HG03442 (cell line): ENCODE data around the gene U2AF2.
"Not testable (repeated sequence)": the region's sequence is repeated elsewhere in the genome, so short reads cannot be mapped to it uniquely, and the experiment has no call there.

Source experiments
- ATAC-seq: cut with Tn5 transposase; IDR thresholded peaks from one replicate; pipeline ENCODE4 v1.9.1; 2021; ENCODE audit warnings: mild to moderate bottlenecking, moderate library complexity; ENCODE audit not compliant: unreplicated experiment

U2AF2 gene

DNA sequence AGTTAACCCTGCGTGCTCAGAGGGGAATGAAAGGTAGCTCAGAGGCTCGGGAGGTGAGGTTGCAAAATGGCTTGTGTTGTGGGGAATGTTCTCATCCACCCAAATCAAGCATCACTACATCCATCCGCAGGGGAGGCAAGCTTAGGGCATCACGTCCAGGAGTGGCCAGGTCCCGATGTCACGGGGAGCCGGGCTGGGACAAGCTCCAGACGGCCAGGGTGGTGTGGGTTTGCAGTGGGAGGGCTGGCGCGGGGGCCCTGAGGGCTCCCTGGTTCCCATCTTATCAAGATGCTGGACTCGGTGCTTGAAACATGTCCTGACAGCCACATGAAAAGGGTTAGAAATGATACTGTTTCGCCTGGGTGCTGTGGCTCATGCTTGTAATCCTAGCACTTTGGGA, 46.0 kb downstream of the U2AF2 start:
- no peak for ATAC-seq

- ATAC-seq, result no peak
These were observed 47.3 kb downstream of the U2AF2 start for GRCh38 chr19:55702131-55702627.

DNA sequence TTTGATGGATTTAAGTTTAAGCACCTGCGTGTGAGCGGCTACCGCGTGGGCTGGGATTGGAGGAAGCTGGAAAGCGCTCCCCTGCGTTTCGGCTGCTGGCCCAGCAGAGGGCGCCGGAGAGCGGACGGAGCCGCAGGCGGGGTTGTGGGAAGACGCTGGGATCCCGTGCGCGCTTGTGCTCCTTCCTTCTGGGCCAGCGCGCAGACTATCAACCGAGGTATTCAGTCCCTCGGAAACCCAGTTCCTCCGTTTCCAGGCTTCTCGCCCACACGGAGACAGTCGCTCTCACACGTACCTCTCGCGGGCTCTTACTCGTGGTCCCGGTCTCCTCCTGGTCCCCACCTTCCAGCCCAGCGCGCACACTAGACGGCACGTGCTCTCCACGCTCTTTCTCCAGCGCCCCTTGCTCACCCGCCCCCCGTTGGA, 49.0 kb downstream of the U2AF2 start:
- no peak for ATAC-seq

DNA sequence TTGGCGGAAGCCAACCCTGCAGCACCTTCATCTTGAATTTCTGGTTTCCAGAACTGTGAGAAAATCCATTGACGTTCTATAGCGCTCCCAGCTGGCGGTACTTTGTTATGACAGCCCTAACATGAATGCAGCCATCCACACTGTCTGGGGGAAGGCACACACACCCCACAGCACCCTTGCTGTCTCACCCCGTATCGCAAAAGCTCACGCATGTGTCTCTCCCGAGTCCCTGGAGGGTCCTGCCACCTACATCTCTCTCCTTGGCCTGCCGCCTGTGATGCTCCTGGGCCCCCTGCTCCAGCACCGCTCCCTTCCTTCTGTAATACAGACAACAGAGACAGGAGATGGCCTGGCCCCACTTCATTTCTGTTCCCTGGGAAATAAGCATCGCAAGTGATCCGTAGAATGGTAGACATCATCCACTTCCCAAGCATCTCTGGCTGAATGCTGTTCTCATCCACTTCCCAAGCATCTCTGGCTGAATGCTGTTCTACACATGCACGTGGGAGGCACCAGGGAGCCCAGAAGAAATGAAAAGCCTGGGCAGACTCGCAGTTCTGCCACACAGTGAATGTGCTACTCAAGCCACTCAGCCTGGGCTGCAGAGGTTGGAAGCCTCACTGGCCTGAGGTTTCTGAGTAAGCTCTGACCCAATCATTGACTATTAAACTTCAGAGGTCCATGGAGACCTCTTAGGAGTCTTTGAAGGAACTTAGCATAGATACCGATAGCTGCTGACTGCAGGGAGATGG, 49.8 kb downstream of the U2AF2 start:
- no peak for ATAC-seq

DNA sequence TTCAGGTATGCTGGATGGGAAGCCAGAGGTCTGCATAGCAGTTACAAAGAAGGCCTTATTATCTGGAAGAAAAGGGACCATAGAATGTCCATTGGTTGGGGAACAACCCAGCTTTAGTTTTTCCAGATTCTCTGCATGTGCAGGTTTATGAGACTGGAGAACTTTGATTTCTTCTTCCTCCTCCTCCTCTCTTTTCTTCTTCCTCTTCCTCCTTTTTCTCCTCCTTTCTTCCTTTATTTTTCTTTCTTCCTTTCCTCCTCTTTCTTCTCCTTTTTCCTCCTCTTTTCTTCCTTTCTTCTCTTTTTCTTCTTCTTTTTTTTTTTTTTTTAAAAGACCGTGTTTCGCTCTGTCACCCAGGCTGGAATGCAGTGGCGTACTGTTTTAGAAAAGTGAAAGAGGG, 51.1 kb downstream of the U2AF2 start:
- no peak for ATAC-seq

GRCh38 chr19:55711719-55712118, 56.9 kb downstream of the U2AF2 start:
- ATAC-seq, result no peak

DNA sequence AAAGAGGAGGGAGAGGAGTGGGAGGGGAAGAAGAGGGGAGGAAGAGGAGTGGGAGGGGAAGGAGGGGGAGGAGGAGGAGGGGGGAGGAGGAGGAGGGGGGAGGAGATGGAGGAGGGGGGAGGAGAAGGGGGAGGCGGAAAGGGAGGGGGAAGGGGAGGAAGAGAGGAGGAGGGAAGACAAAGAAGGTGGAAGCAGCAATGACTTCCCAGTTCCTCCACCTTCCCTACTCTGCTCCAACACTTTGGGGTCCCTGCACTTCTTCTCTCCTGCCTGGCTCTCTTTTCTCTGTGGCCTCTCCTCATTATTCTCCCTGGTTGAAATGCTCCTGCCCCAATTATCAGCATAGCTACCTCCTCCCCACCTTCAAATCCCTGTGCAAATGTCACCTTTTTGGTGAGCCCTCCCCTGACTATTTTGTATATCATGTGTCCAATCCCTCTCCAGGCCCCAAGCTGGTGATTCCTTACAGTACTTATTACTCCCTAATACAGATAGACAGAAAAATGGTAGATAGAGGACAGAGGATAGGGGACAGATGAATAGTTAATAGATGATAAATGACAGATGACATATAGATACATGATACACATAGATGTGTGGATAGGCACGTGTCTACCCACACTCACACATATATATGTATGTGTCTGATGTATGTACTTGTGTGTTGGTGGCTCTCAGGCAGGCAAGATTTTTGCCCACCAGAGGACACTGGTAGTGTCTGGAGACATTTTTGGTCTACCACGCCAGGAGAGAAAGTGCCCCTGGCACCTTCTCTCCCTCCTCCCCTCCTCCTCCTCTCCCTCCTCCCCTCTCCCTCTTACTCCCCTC, 58.2 kb downstream of the U2AF2 start:
- ATAC-seq, result no peak

- no peak for ATAC-seq
These were observed 61.7 kb downstream of the U2AF2 start for GRCh38 chr19:55716531-55716930.

- ATAC-seq, result no peak
These were observed 62.4 kb downstream of the U2AF2 start for GRCh38 chr19:55717251-55717650.

DNA sequence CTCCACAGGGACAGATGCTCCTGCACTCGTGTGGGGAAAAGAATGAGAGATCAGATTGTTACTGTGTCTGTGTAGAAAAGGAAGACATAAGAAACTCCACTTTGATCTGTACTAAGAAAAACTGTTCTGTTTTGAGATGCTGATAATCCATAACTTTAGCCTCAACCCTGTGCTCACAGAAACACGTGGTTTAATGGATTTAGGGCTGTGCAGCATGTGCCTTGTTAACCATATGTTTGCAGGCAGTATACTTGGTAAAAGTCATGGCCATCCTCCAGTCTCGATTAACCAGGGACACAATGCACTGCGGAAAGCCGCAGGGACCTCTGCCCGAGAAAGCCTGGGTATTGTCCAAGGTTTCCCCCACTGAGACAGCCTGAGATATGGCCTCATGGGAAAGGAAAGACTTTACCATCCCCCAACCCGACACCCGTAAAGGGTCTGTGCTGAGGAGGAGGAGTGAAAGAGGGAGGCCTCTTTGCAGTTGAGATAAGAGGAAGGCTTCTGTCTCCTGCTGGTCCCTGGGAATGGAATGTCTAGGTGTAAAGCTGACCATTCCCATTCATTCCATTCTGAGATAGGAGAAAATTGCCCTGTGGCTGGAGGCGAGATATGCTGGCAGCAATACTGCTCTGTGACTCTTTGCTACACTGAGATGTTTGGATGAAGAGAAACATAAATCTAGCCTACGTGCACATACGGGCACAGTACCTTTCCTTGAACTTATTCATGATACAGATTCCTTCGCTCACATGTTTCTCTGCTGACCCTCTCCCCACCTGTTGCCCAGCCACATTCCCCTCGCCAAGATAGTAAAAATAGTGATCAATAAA, 63.3 kb downstream of the U2AF2 start:
- ATAC-seq, result not testable (repeated sequence)

GRCh38 chr19:55720214-55720746, 65.4 kb downstream of the U2AF2 start:
- ATAC-seq, result no peak

- ATAC-seq, result no peak
These were observed 66.0 kb downstream of the U2AF2 start for GRCh38 chr19:55720801-55721200.

DNA sequence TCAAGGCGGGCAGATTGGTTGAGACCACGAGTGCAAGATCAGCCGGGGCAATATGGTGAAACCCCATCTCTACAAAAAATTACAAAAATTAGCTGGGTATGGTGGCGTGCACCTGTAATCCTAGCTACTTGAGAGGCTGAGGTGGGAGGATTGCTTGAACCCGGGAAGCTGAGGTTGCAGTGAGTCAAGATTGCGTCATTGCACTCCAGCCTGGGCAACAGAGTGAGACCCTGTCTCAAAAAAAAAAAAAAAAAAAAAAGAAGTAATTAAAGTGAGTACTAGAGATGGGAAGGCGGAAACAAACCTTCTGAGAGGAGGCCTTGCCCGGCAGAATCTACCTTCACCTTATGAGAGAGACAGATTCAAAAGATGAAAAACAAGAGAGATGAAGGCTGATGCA, 68.7 kb downstream of the U2AF2 start:
- no peak for ATAC-seq
